HG03432 (cell line): ENCODE results near the gene FAM24B.
"Not testable (repeated sequence)": the region's sequence is repeated elsewhere in the genome, so short reads cannot be mapped to it uniquely, and the experiment has no call there.

Experiments used
- ATAC-seq: cut with Tn5 transposase; IDR thresholded peaks from one replicate; pipeline ENCODE4 v1.9.1; 2021; ENCODE audit warnings: mild to moderate bottlenecking, moderate library complexity; ENCODE audit not compliant: unreplicated experiment

Gene FAM24B

GRCh38 chr10:122879339-122880273 lies at the start of gene FAM24B:
TSS of gene FAM24B (minus strand) at chr10:122879581. CDS start at chr10:122850515, 29,066 bp downstream.
- ATAC-seq, result peak; percentile 83

GRCh38 chr10:122915700-122916099 lies 36.3 kb upstream of the FAM24B start:
- ATAC-seq, result no peak

GRCh38 chr10:122911889-122912484 lies 32.6 kb upstream of the FAM24B start:
- no peak for ATAC-seq

GRCh38 chr10:122910310-122910709 lies 30.9 kb upstream of the FAM24B start, which contains the start of gene FAM24A:
TSS of gene FAM24A (plus strand) at chr10:122910610. CDS start at chr10:122911635, 1,025 bp downstream.
- ATAC-seq, result no peak

- not testable (repeated sequence) for ATAC-seq
Measured at GRCh38 chr10:122903861-122904260, 24.5 kb upstream of the FAM24B start.

- ATAC-seq, result no peak
Measured at GRCh38 chr10:122894261-122894944, 15.0 kb upstream of the FAM24B start.

GRCh38 chr10:122884166-122884565 lies 4.8 kb upstream of the FAM24B start:
- no peak for ATAC-seq

GRCh38 chr10:122882766-122883165 lies 3.4 kb upstream of the FAM24B start:
- no peak for ATAC-seq

- peak; percentile 17 for ATAC-seq
Measured at GRCh38 chr10:122878799-122879338, 512 bp downstream of the FAM24B start.

GRCh38 chr10:122877264-122877663 lies 2.1 kb downstream of the FAM24B start:
- ATAC-seq, result no peak

- no peak for ATAC-seq
Measured at GRCh38 chr10:122876467-122876855, 2.9 kb downstream of the FAM24B start.

GRCh38 chr10:122875843-122876466 lies 3.4 kb downstream of the FAM24B start:
- no peak for ATAC-seq

- not testable (repeated sequence) for ATAC-seq
Measured at GRCh38 chr10:122871947-122872346, 7.4 kb downstream of the FAM24B start.

GRCh38 chr10:122868768-122869167 lies 10.6 kb downstream of the FAM24B start:
- not testable (repeated sequence) for ATAC-seq

GRCh38 chr10:122866757-122867482 lies 12.5 kb downstream of the FAM24B start:
- ATAC-seq, result not testable (repeated sequence)

- no peak for ATAC-seq
Measured at GRCh38 chr10:122864901-122865300, 14.5 kb downstream of the FAM24B start.

- no peak for ATAC-seq
Measured at GRCh38 chr10:122864194-122864592, 15.2 kb downstream of the FAM24B start.

GRCh38 chr10:122863216-122864193 lies 15.9 kb downstream of the FAM24B start:
- ATAC-seq, result no peak

GRCh38 chr10:122861711-122862161 lies 17.6 kb downstream of the FAM24B start:
- no peak for ATAC-seq
